ENCODE measurements around the gene ACTG1.

The ACTG1 gene

DNA sequence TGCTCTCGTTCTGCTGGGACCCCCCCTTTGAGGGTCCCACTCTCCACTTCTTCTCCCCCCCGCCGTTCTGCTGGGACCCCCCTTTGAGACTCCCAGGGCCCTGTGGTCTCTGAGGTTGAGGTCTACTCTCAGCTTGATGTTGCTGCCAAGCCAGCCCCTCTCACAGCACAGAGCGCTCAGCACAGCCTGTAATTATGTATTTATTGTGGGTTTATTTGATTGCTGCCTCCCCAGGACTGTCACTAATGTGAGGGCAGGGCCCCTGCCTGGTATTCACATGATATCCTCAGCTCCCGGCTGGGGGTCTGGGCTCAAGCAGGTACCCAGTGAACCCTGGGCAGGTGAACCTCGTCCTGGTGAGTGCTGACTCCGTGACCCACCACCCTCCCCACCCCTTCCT lies 35.4 kb downstream of the ACTG1 start:
- TF ChIP-seq, protein P1, sequence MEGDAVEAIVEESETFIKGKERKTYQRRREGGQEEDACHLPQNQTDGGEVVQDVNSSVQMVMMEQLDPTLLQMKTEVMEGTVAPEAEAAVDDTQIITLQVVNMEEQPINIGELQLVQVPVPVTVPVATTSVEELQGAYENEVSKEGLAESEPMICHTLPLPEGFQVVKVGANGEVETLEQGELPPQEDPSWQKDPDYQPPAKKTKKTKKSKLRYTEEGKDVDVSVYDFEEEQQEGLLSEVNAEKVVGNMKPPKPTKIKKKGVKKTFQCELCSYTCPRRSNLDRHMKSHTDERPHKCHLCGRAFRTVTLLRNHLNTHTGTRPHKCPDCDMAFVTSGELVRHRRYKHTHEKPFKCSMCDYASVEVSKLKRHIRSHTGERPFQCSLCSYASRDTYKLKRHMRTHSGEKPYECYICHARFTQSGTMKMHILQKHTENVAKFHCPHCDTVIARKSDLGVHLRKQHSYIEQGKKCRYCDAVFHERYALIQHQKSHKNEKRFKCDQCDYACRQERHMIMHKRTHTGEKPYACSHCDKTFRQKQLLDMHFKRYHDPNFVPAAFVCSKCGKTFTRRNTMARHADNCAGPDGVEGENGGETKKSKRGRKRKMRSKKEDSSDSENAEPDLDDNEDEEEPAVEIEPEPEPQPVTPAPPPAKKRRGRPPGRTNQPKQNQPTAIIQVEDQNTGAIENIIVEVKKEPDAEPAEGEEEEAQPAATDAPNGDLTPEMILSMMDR (conservative IDR thresholded peaks at IDR 0.05): no peak
- no peak for TF ChIP-seq ZFX (IDR thresholded peaks at IDR 0.05)

DNA sequence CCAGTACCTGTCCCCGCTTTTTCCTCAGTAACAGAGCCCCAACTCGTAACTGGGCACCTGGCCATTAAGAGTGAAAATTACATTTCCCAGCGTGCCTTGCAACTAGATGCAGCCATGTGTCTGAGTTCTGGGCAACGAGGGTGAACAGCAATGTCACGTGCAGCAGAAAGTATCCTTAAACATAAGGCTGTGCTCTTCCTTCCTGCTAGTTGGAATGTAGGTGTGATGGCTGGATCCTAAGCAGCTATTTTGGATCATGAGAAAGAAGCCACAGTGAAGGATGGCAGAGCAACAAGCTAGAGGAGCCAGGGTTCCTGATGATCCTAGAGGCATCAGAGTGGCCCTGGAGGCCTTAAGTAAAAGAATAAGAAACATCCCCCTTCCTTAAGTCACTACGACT lies 36.0 kb downstream of the ACTG1 start:
- no peak overlapping the region for H3K27ac ChIP-seq
- TF ChIP-seq, protein P1 (conservative IDR thresholded peaks at IDR 0.05): no peak
- TF ChIP-seq ZFX (IDR thresholded peaks at IDR 0.05): no peak

More for the DNA sequence above, 35.4 kb downstream of the ACTG1 start:
- H3K27ac ChIP-seq: no peak overlapping the region

DNA sequence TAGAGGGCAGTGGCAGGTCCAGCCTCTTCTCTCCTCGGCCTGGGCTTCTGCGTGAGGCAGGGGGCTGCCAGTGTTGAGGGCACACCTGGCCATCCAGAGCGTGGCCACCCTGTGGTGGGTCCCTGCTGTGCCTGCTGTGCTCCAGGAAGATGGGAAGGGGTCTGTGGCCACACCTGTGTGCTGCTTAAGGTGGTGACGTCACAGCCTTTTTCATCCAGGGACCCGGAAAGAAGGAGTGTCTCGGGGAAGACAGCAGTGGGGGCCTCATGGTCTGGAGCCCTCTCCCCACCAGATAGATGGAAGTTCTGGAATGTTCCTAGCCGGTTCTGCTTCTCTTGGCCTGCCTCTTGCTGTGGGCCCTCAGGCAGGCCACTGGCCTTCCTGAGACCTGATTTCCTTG lies 36.5 kb downstream of the ACTG1 start:
- no peak for TF ChIP-seq ZFX (IDR thresholded peaks at IDR 0.05)
- TF ChIP-seq, protein P1 (conservative IDR thresholded peaks at IDR 0.05): no peak
- no peak overlapping the region for H3K27ac ChIP-seq

DNA sequence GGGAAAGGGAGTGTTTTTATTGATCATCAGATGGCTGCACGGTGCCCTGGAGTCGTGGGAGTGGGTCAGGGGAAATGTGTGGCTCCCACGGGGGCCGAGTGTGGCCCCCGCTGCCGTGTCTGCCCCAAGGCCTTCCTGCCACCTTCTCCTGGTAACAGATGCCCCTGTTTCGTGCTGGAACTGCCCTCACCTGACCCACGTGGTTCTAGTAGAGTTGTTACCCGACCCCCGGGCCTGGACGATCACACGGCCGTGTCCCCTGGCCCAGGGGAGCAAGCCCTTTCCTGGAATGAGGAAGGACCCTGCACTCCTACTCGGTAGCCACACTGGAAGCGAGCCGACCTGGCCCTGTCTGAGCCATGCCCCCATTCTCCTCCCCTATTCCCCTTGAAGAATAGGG lies 37.6 kb downstream of the ACTG1 start:
- H3K27ac ChIP-seq: no peak overlapping the region
- TF ChIP-seq, protein P1 (conservative IDR thresholded peaks at IDR 0.05): no peak
- no peak for TF ChIP-seq ZFX (IDR thresholded peaks at IDR 0.05)

DNA sequence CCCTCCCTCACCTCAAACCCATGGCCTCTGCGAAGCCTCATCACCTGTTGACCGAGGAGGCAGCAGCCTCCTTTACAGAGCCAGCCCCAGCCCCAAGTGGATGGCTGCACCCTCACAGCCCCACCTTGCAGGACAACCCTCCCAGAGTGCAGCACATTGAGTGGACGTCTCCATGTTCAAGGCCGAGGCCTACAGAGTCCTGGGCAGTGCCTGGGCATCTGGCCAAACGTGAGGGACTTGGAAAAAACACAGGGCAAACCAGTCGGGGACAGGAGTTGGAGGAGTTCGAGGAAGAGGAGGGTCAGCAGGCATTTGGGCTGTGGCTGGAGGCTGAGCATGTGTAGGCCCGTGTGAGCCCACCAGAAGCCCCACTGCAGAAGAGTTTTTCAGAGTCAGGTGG lies 39.6 kb downstream of the ACTG1 start:
- no peak for TF ChIP-seq ZFX (IDR thresholded peaks at IDR 0.05)
- TF ChIP-seq, protein P1 (conservative IDR thresholded peaks at IDR 0.05): no peak
- no peak overlapping the region for H3K27ac ChIP-seq

DNA sequence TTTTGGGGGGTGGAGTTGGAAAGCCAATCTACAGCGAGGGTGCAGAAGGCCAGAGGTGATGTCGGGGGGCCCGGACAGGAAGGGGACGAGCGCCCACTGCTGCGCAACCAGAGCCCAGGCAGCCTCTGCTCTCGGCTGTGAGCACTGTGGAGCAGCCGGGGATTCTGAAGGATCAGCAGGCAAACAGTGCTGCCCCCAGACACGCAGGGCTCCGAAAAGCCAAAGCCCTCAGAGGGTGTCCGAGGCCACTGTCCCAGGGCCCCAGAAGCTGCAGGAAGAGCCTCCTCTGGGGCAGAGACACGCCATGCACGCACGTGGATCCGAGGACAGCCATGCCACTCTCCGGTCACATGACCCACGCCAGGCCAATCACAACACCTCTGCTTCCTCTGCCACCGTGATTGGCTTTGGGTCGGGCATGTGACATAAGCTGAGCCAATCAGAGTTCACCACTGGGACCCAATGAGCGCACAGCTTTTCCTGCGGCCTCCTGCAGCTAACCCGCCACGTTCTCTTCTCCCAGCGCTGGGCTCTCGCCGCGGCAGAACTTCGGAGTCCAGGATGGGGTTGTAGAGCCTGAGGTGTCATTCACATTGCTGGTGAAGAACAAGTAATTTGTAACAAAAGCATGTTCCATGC lies 40.7 kb downstream of the ACTG1 start:
- TF ChIP-seq, protein P1 (conservative IDR thresholded peaks at IDR 0.05): no peak
- no peak for TF ChIP-seq ZFX (IDR thresholded peaks at IDR 0.05)
- no peak overlapping the region for H3K27ac ChIP-seq

DNA sequence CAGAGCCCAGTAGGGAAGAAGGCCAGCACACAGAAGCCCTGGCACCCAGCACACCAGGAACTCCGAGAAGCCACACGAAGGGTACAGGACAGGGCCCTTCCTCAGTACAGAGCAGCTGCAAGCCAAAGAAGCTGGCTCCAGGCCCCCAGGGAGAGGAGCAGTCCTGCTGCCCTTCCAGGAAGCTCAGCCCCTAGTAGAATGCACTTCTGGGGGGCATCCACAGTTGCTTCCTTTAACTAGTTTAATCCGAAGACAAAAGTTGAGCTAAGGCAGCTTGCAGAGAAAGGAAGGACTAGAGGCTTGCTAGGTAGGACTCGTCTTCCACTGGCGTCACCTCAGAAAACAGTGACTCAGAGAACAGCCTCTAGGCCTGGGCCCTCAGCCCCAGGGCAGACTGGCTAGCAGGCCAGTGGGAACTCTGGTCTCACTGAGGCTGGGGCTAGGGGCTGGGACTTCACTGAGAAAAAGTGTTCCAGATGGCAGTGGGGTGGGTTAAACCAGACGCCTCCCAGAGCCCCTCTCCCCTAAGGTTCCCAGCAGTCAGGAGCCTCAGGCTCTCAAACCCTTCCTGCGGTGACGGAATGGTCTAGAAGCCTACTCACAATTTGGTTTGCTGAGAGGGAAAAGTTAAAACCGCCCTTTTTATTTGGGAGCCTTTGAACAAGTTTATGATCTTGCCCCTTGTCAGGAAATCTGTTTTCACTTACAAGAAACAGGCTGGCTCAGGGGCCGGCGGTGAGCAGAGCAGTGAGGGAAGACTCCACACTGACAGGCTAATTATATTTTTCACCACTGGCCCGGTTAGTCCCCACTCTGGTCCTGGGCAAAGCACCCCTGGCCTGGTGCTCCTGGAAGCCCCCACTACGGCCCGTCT lies 41.4 kb downstream of the ACTG1 start:
- H3K27ac ChIP-seq: no peak overlapping the region
- TF ChIP-seq, protein P1 (conservative IDR thresholded peaks at IDR 0.05): no peak
- TF ChIP-seq ZFX (IDR thresholded peaks at IDR 0.05): no peak
